Subcutaneous abdominal adipose tissue (tissue), 5 donors: ENCODE measurements around the gene RRAGB.
"Not testable (repeated sequence)": the region's sequence is repeated elsewhere in the genome, so short reads cannot be mapped to it uniquely, and the experiment has no call there.

Experiments used
- H3K27ac ChIP-seq: one replicate; pipeline ENCODE4 v1.7.0; 2013; ENCODE audit warnings: low read depth, mild to moderate bottlenecking, inconsistent platforms, low read length, moderate library complexity
- H3K27me3 ChIP-seq, 5 donors: one replicate each; pipeline ENCODE4 v1.7.0; 2013; ENCODE audit warnings: low read length in 5 of 5, inconsistent platforms in 1 of 5; ENCODE audit not compliant: control insufficient read depth in 5 of 5, insufficient read depth in 4 of 5
- H3K36me3 ChIP-seq, 5 donors: one replicate each; pipeline ENCODE4 v1.7.0; 2013; ENCODE audit warnings: low read length in 5 of 5; ENCODE audit not compliant: control insufficient read depth in 5 of 5, insufficient read depth in 5 of 5
- H3K4me1 ChIP-seq, 5 donors: one replicate each; pipeline ENCODE4 v1.7.0; 2013; ENCODE audit warnings: low read length in 5 of 5, mild to moderate bottlenecking in 3 of 5, moderate library complexity in 1 of 5; ENCODE audit not compliant: control insufficient read depth in 5 of 5, insufficient read depth in 5 of 5
- H3K4me3 ChIP-seq, 5 donors: one replicate each; pipeline ENCODE4 v1.7.0; 2013; ENCODE audit warnings: low read length in 5 of 5, low read depth in 1 of 5
- H3K9ac ChIP-seq, 5 donors: one replicate each; pipeline ENCODE4 v1.7.0; 2013; ENCODE audit warnings: low read length in 5 of 5, mild to moderate bottlenecking in 4 of 5, moderate library complexity in 3 of 5
- H3K9me3 ChIP-seq, 5 donors: one replicate each; pipeline ENCODE4 v1.7.0; 2013; ENCODE audit warnings: low read length in 5 of 5; ENCODE audit not compliant: control insufficient read depth in 5 of 5
- donor health status: healthy.
- donor health status: healthy.
- donor health status: healthy.
- donor health status: healthy.
- donor health status: healthy.

Gene RRAGB

DNA sequence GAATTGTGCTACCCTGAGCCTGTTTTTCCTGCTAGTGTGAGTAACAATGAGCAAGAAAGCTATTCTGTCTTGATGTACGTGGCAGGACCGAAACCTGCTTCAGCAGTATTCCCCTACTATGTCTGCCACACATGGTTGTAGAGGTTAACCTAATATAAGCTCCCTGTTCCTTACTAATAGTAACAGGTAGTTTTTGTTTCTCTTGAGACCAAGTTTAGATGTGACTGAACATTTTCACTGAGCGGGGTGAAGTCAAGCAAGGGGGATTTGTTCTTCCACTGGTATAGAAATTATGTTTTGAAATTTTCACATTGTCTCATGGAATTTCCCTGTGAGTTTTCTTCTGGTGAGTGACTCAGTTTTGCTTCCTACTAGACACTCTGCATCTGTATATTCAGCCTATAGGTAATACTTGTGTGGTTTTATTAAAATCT is 37.3 kb downstream of the RRAGB start:
- H3K9me3 ChIP-seq = no peaks in the 10 kb centered on the region
- no peaks in the 10 kb centered on the region for H3K4me1 ChIP-seq
- peaks cover 6 to 53% (median 28%) of the 10 kb centered on the region in 5 donors for H3K36me3 ChIP-seq
- H3K27ac ChIP-seq = no peak overlapping the region
- no peak overlapping the region for H3K4me3 ChIP-seq
- no peak overlapping the region for H3K9ac ChIP-seq
- peaks cover 0 to 5% (median 0%) of the 10 kb centered on the region in 5 donors for H3K27me3 ChIP-seq

DNA sequence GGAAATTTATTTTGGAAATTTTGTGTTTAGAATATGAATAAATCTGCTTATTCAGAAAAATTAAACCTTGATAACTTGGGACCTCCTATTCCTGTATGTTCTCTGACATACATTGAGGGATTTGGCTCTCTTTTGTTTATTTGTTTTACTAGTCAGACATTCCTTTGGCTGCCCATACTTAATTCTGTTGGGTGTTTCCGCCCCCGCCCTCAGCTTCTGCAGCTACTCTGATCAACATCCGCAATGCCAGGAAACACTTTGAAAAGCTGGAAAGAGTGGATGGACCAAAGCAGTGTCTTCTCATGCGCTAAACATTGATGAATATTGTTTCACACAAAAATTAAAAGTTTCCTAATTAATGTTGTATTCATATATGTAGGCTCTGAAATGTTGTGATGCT is 40.5 kb downstream of the RRAGB start:
- H3K27ac ChIP-seq = no peak overlapping the region
- H3K9me3 ChIP-seq = no peaks in the 10 kb centered on the region
- H3K27me3 ChIP-seq = peaks cover 0 to 3% (median 0%) of the 10 kb centered on the region in 5 donors
- peaks cover 3 to 41% (median 29%) of the 10 kb centered on the region in 5 donors for H3K36me3 ChIP-seq
- no peak overlapping the region for H3K4me3 ChIP-seq
- H3K4me1 ChIP-seq = no peaks in the 10 kb centered on the region
- H3K9ac ChIP-seq = no peak overlapping the region

DNA sequence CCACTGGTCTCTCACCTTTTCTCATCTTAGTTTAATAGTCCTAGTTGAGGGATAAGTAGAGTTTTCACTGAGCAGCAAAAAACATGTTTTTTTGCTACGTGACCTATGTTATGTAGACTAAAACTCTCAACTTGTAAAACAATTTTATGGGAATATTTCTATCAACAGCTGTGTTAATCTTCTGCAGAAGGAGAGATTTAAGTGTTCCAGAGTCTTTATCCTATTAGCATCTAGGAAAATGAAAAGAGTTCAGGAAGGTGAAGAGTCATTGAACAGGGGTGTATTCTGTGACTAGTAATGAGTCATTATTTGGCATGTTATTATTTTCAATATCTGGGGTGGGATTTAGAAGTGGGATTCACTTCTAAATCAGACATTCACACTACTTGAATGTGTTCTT is 41.9 kb downstream of the RRAGB start:
- Histone ChIP-seq H3K36me3 (peaks cover 3 to 40% (median 26%) of the 10 kb centered on the region in 5 donors), H3K9ac (no peak overlapping the region), H3K27ac (no peak overlapping the region), H3K9me3 (no peaks in the 10 kb centered on the region), H3K27me3 (peaks cover 0 to 3% (median 0%) of the 10 kb centered on the region in 5 donors), H3K4me3 (no peak overlapping the region), H3K4me1 (no peaks in the 10 kb centered on the region)

DNA sequence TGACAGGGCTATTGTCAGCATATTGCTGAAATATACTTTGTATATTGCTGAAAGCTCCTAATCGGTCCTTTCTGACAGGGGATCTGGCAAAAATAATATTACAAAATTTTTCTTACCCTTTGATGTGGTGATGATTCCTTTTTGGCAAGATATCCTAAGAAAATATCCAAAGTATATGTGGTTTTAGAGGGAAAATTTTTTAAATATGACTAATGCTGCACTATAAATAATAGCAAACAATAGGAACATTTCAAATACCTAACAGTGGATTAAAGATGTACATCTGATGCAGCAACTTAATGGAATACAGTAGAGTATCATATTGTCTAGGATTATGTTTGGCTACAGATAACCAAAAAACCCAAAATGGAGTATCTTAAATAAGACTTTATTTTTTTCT is 49.6 kb downstream of the RRAGB start:
- Histone ChIP-seq H3K27me3 (no peaks in the 10 kb centered on the region), H3K36me3 (peaks cover 0 to 5% (median 0%) of the 10 kb centered on the region in 5 donors), H3K9me3 (peaks cover 0 to 2% (median 0%) of the 10 kb centered on the region in 5 donors), H3K9ac (no peak overlapping the region), H3K4me1 (no peaks in the 10 kb centered on the region), H3K4me3 (no peak overlapping the region), H3K27ac (no peak overlapping the region)

GRCh38 chrX:55774419-55774818 is 56.9 kb downstream of the RRAGB start:
- H3K4me3 ChIP-seq, H3K9ac ChIP-seq, H3K27ac ChIP-seq, H3K9me3 ChIP-seq, H3K4me1 ChIP-seq, H3K27me3 ChIP-seq: not testable (repeated sequence)
- H3K36me3 ChIP-seq = peaks cover 0 to 15% (median 3%) of the 10 kb centered on the region in 5 donors

DNA sequence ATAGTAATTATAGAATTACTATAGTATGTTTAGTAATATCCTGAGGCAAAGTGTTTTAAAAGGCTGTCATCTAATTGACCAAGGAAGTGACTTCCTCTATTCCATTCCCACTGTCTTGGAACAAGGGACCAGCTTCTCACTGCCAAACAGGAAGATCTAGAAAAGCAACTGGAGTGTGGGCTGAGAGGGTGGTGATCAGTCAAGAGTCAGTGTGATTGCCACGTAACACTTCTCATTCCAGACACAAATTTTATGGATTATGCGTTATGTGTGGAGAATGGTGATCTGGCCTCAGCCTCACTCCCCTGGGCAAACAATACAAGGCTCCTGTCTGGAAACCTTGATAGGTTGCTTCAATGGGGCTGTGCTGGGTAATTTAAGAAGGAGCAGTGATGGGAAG is 60.0 kb downstream of the RRAGB start:
- H3K4me1 ChIP-seq = no peaks in the 10 kb centered on the region
- H3K9me3 ChIP-seq = no peaks in the 10 kb centered on the region
- H3K36me3 ChIP-seq = peaks cover 0 to 15% (median 3%) of the 10 kb centered on the region in 5 donors
- no peak overlapping the region for H3K4me3 ChIP-seq
- peaks cover 0 to 2% (median 0%) of the 10 kb centered on the region in 5 donors for H3K27me3 ChIP-seq
- H3K9ac ChIP-seq = no peak overlapping the region
- H3K27ac ChIP-seq = no peak overlapping the region

DNA sequence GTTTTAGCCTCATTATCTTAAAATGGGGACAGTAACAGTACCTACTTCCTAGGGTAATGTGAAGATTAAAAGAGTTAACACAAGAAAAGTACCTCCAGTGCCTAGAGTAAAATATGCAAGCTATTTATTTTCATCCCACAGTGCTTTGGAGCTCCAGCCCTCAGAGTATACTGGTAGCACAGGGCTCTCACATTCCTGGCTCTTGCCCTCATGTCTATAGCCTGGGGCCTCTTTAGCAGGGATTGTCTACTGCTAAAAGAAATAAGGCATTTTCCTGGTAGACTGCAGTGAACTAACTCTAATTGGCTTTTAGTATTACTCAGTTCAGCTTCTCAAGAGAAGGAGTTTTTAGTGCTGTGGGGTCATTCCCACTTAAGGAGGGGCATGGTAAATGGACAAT is 60.8 kb downstream of the RRAGB start:
- Histone ChIP-seq H3K36me3 (peaks cover 0 to 15% (median 3%) of the 10 kb centered on the region in 5 donors), H3K27ac (no peak overlapping the region), H3K9ac (no peak overlapping the region), H3K4me3 (no peak overlapping the region), H3K27me3 (peaks cover 0 to 2% (median 0%) of the 10 kb centered on the region in 5 donors), H3K4me1 (no peaks in the 10 kb centered on the region), H3K9me3 (no peaks in the 10 kb centered on the region)

GRCh38 chrX:55783723-55784122 is 66.2 kb downstream of the RRAGB start:
- Histone ChIP-seq H3K27me3 (no peaks in the 10 kb centered on the region), H3K4me1 (no peaks in the 10 kb centered on the region), H3K9me3 (no peaks in the 10 kb centered on the region), H3K9ac (no peak overlapping the region), H3K27ac (no peak overlapping the region), H3K4me3 (no peak overlapping the region), H3K36me3 (peaks cover 0 to 2% (median 0%) of the 10 kb centered on the region in 5 donors)

GRCh38 chrX:55787063-55787462 is 69.5 kb downstream of the RRAGB start:
- Histone ChIP-seq H3K4me1 (no peaks in the 10 kb centered on the region), H3K9ac (no peak overlapping the region), H3K4me3 (no peak overlapping the region), H3K27ac (no peak overlapping the region), H3K27me3 (no peaks in the 10 kb centered on the region), H3K9me3 (no peaks in the 10 kb centered on the region), H3K36me3 (peaks cover 0 to 2% (median 0%) of the 10 kb centered on the region in 5 donors)

DNA sequence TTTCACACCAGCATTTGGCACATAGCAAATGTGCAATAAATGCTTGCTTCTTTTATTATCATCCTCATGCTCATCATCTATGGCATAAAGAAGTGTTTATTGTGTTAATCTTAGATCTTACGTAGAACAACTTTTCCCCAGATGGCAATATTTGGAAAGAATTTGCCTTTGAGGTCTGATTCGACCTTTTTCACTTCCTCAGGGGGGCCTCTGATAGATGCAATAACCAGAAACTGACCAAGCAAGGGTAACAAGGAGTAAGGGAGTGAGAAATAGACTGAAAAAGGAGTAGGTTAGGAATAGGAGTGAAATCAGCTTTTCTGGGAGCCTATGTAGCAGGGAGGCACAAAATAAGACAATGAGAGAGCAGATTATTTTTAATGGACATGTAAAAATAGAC is 70.2 kb downstream of the RRAGB start:
- Histone ChIP-seq H3K4me1 (no peaks in the 10 kb centered on the region), H3K27ac (no peak overlapping the region), H3K36me3 (peaks cover 0 to 2% (median 0%) of the 10 kb centered on the region in 5 donors), H3K9ac (no peak overlapping the region), H3K9me3 (no peaks in the 10 kb centered on the region), H3K4me3 (no peak overlapping the region), H3K27me3 (no peaks in the 10 kb centered on the region)

GRCh38 chrX:55794405-55794804 is 76.9 kb downstream of the RRAGB start:
- Histone ChIP-seq H3K4me1 (no peaks in the 10 kb centered on the region), H3K36me3 (no peaks in the 10 kb centered on the region), H3K27me3 (peaks cover 0 to 4% (median 0%) of the 10 kb centered on the region in 5 donors), H3K9ac (no peak overlapping the region), H3K9me3 (no peaks in the 10 kb centered on the region), H3K27ac (no peak overlapping the region), H3K4me3 (no peak overlapping the region)
